ENCODE measurements around the gene BTN1A1. TPM values are rescaled to one million over a fixed set of nuclear protein-coding genes. Genes with fewer than 3 reads are reported as not detected.
A peak's percentile ranks its signal among the peaks of the same experiment; 100 is the strongest.

Gene BTN1A1
- total and polyA plus RNA-seq, 2 donors (not counting 1 experiment from before 2014, with no cell fraction given), result 0.42 to 0.74 TPM

GRCh38 chr6:26533532-26533931 lies 33.4 kb downstream of the BTN1A1 start:
- TF ChIP-seq CTCF (IDR thresholded peaks at IDR 0.05) (no peak), EZH2 (IDR thresholded peaks at IDR 0.05; ENCODE audit: borderline replicate concordance, insufficient read depth, low read depth, low read length, poor library complexity, severe bottlenecking) (no peak)
- Mint-ChIP-seq H3K9me3 (ENCODE audit: insufficient read depth) (no peaks in the 10 kb centered on the region), H3K27me3 (peaks cover 3% of the 10 kb centered on the region), H3K4me3 (peak overlapping the region; percentile 99), H3K4me1 (peaks cover 50% of the 10 kb centered on the region), H3K27ac (peak overlapping the region; percentile 97)
- Histone ChIP-seq H4K20me1 (ENCODE audit: control insufficient read depth, insufficient read depth, low read length, poor library complexity, severe bottlenecking) (no peaks in the 10 kb centered on the region), H3K36me3 (replicated peaks in 1 of 2; ENCODE audit: control extremely low read depth in 1 of 2, control insufficient read depth in 1 of 2, extremely low read depth in 1 of 2, insufficient read depth in 2 of 2, low read length in 1 of 2) (no peaks in the 10 kb centered on the region), H3K4me2 (replicated peaks; ENCODE audit: low read depth, low read length, poor library complexity, severe bottlenecking) (peak overlapping the region; percentile 79), H3K9me3 (ENCODE audit: control extremely low read depth in 1 of 3, control insufficient read depth in 2 of 3, insufficient read depth in 1 of 3, low read length in 2 of 3) (no peaks in the 10 kb centered on the region), H2AFZ (ENCODE audit: insufficient read depth, low read depth, low read length, poor library complexity, severe bottlenecking) (peak overlapping the region; percentile 93), H3K4me1 (ENCODE audit: control insufficient read depth in 2 of 2, insufficient read depth in 2 of 2, low read length in 2 of 2) (peaks cover 23 to 28% of the 10 kb centered on the region in 2 donors), H3K4me3 (ENCODE audit: control extremely low read depth in 1 of 5, extremely low read depth in 1 of 5, insufficient read depth in 1 of 5, low read depth in 2 of 5, low read length in 4 of 5) (peak overlapping the region; percentile 56 to 86 (median 78)), H3K27me3 (replicated peaks in 1 of 4; ENCODE audit: control extremely low read depth in 1 of 4, control insufficient read depth in 3 of 4, insufficient read depth in 4 of 4, low read length in 3 of 4) (no peaks in the 10 kb centered on the region), H3K9ac (ENCODE audit: low read length) (peak overlapping the region; percentile 81), H3K79me2 (ENCODE audit: control insufficient read depth, insufficient read depth, low read length) (peaks cover 6% of the 10 kb centered on the region), H3K27ac (ENCODE audit: low read length in 2 of 2) (peak overlapping the region; percentile 45 to 78)
- ChIA-PET POLR2A (interaction anchor here (0.5 to 2.3 kb wide), 4 partner anchors 12 to 258 kb away, joined by 3 to 16 read pairs (median 7); no protein-coding TSS in a partner anchor), CTCF (interaction anchor here (0.6 to 3.7 kb wide), 10 partner anchors 9 to 348 kb away, joined by 3 to 27 read pairs (median 5); a partner anchor contains a TSS)
- ATAC-seq (ENCODE audit: low read depth) (no peak), DNase-seq (no peak)
- intact Hi-C loops (cut with micrococcal nuclease), result loop anchor here (1.0 kb wide), 1 partner anchor 35 kb away; no protein-coding TSS in a partner anchor
- no CpG with 5 or more reads among the region's 1 CpG for WGBS (ENCODE audit: insufficient coverage)

GRCh38 chr6:26534681-26535465 lies 34.8 kb downstream of the BTN1A1 start:
- peaks cover 34 to 40% of the 10 kb centered on the region in 2 donors for H3K4me1 ChIP-seq (ENCODE audit: control insufficient read depth in 2 of 2, insufficient read depth in 2 of 2, low read length in 2 of 2)
- no peaks in the 10 kb centered on the region for H3K27me3 ChIP-seq (replicated peaks in 1 of 4; ENCODE audit: control extremely low read depth in 1 of 4, control insufficient read depth in 3 of 4, insufficient read depth in 4 of 4, low read length in 3 of 4)
- intact Hi-C loops (cut with micrococcal nuclease), result loop anchor here (5.0 kb wide), 4 partner anchors 78 to 193 kb away; partner anchors contain the start of genes BTN2A1, BTN3A1 and BTN3A2
- DNase-seq, result no peak
- no peak overlapping the region for H3K9ac ChIP-seq (ENCODE audit: low read length)
- H2AFZ ChIP-seq (ENCODE audit: insufficient read depth, low read depth, low read length, poor library complexity, severe bottlenecking), result no peak overlapping the region
- CTCF ChIA-PET, result interaction anchor here (1.6 to 3.6 kb wide), 2 partner anchors 12 to 34 kb away, joined by 3 to 18 read pairs; no protein-coding TSS in a partner anchor
- no peak overlapping the region for H3K4me3 ChIP-seq (ENCODE audit: control extremely low read depth in 1 of 5, extremely low read depth in 1 of 5, insufficient read depth in 1 of 5, low read depth in 2 of 5, low read length in 4 of 5)
- H4K20me1 ChIP-seq (ENCODE audit: control insufficient read depth, insufficient read depth, low read length, poor library complexity, severe bottlenecking), result no peaks in the 10 kb centered on the region
- H3K9me3 ChIP-seq (ENCODE audit: control extremely low read depth in 1 of 3, control insufficient read depth in 2 of 3, insufficient read depth in 1 of 3, low read length in 2 of 3), result no peaks in the 10 kb centered on the region
- TF ChIP-seq CTCF (IDR thresholded peaks at IDR 0.05), result no peak
- TF ChIP-seq EZH2 (IDR thresholded peaks at IDR 0.05; ENCODE audit: borderline replicate concordance, insufficient read depth, low read depth, low read length, poor library complexity, severe bottlenecking), result no peak
- no peak overlapping the region for H3K4me2 ChIP-seq (replicated peaks; ENCODE audit: low read depth, low read length, poor library complexity, severe bottlenecking)
- Mint-ChIP-seq H3K27ac (peak overlapping the region; percentile 27), H3K4me1 (peaks cover 57% of the 10 kb centered on the region), H3K9me3 (ENCODE audit: insufficient read depth) (no peaks in the 10 kb centered on the region), H3K27me3 (peaks cover 3% of the 10 kb centered on the region), H3K4me3 (peak overlapping the region; percentile 38)
- POLR2A ChIA-PET, result interaction anchor here (0.7 kb wide), 1 partner anchor 1545 kb away, joined by 4 read pairs; no protein-coding TSS in a partner anchor
- peaks cover 19% of the 10 kb centered on the region for H3K79me2 ChIP-seq (ENCODE audit: control insufficient read depth, insufficient read depth, low read length)
- no peak overlapping the region for H3K27ac ChIP-seq (ENCODE audit: low read length in 2 of 2)
- 85% methylated on average over 3 of the region's 6 CpGs for WGBS (ENCODE audit: insufficient coverage)
- H3K36me3 ChIP-seq (replicated peaks in 1 of 2; ENCODE audit: control extremely low read depth in 1 of 2, control insufficient read depth in 1 of 2, extremely low read depth in 1 of 2, insufficient read depth in 2 of 2, low read length in 1 of 2), result no peaks in the 10 kb centered on the region
- no peak for ATAC-seq (ENCODE audit: low read depth)

Data from B cell (primary cell).